Neutrophil (primary cell): Measurements from ENCODE around the gene CTSA.

Experiments
- H3K27ac ChIP-seq: fragments of 200-600 bp; sonication (generic); 2 replicates; pipeline ENCODE4 v1.5.1; 2016; ENCODE audit warnings: mild to moderate bottlenecking, moderate library complexity
- H3K27me3 ChIP-seq: fragments of 200-600 bp; sonication (generic); 2 replicates; pipeline ENCODE4 v1.6.0; 2016; ENCODE audit warnings: mild to moderate bottlenecking
- H3K36me3 ChIP-seq: fragments of 200-600 bp; sonication (generic); 2 replicates; pipeline ENCODE4 v1.5.1; 2017
- H3K4me1 ChIP-seq, 2 experiments: fragments of 200-600 bp in 1 of 2; sonication (generic) in 1 of 2; 1 replicate in 1 of 2; 2 replicates in 1 of 2; pipeline versions ENCODE4 v1.5.1 to v1.6.1; 2013 to 2016; ENCODE audit warnings: low read depth in 1 of 2, low read length in 1 of 2, mild to moderate bottlenecking in 1 of 2, moderate library complexity in 1 of 2; ENCODE audit not compliant: control insufficient read depth in 1 of 2, insufficient read depth in 1 of 2
- H3K4me3 ChIP-seq, 2 experiments: fragments of 200-600 bp in 1 of 2; sonication (generic) in 1 of 2; 1 replicate in 1 of 2; 2 replicates in 1 of 2; pipeline ENCODE4 v1.5.1; 2013 to 2016; ENCODE audit warnings: low read depth in 1 of 2, low read length in 1 of 2, mild to moderate bottlenecking in 1 of 2, moderate library complexity in 1 of 2
- H3K9me3 ChIP-seq: fragments of 200-600 bp; sonication (generic); 2 replicates; pipeline ENCODE4 v1.5.1; 2016
- CTCF ChIP-seq: fragments of 200-600 bp; sonication (generic); IDR thresholded peaks from 2 replicates; pipeline ENCODE4 v1.5.1; 2016; ENCODE audit warnings: antibody characterized with exemption

Gene CTSA

GRCh38 chr20:45911486-45912343 is 20.6 kb downstream of the CTSA start, which contains the start of gene PLTP:
TSS of gene PLTP (minus strand) at chr20:45912155. CDS start at chr20:45911452, 703 bp downstream.
- Histone ChIP-seq H3K4me3 (peak within 1 kb of the TSS; percentile 65 to 67), H3K27ac (peak within 1 kb of the TSS; percentile 57), H3K9me3 (no peaks in the 10 kb centered on the region), H3K4me1 (peaks cover 36 to 44% of the 10 kb centered on the region in 2 experiments), H3K36me3 (no peaks in the 10 kb centered on the region), H3K27me3 (peaks cover 21% of the 10 kb centered on the region)
- TF ChIP-seq CTCF, result no peak

- H3K9me3 ChIP-seq, result no peaks in the 10 kb centered on the region
- H3K27ac ChIP-seq, result no peak overlapping the region
- TF ChIP-seq CTCF, result no peak
- peaks cover 21% of the 10 kb centered on the region for H3K27me3 ChIP-seq
- H3K4me1 ChIP-seq, result peaks cover 36 to 44% of the 10 kb centered on the region in 2 experiments
- no peaks in the 10 kb centered on the region for H3K36me3 ChIP-seq
- peak overlapping the region in 1 of 2 experiments; percentile 67 for H3K4me3 ChIP-seq
Observed at GRCh38 chr20:45912344-45912682, 21.2 kb downstream of the CTSA start.

- Histone ChIP-seq H3K36me3 (no peaks in the 10 kb centered on the region), H3K27ac (no peak overlapping the region), H3K4me1 (peaks cover 36 to 44% of the 10 kb centered on the region in 2 experiments), H3K9me3 (no peaks in the 10 kb centered on the region), H3K27me3 (peaks cover 21% of the 10 kb centered on the region), H3K4me3 (no peak overlapping the region)
- TF ChIP-seq CTCF, result no peak
Observed at GRCh38 chr20:45913116-45913515, 22.0 kb downstream of the CTSA start.

- Histone ChIP-seq H3K9me3 (no peaks in the 10 kb centered on the region), H3K4me1 (peaks cover 17 to 18% of the 10 kb centered on the region in 2 experiments), H3K27ac (no peak overlapping the region), H3K27me3 (peaks cover 4% of the 10 kb centered on the region), H3K4me3 (no peak overlapping the region), H3K36me3 (no peaks in the 10 kb centered on the region)
- no peak for TF ChIP-seq CTCF
Observed at GRCh38 chr20:45917790-45918141, 26.6 kb downstream of the CTSA start.

- Histone ChIP-seq H3K27me3 (no peaks in the 10 kb centered on the region), H3K4me1 (peaks cover 17 to 18% of the 10 kb centered on the region in 2 experiments), H3K27ac (no peak overlapping the region), H3K36me3 (no peaks in the 10 kb centered on the region), H3K9me3 (no peaks in the 10 kb centered on the region), H3K4me3 (no peak overlapping the region)
- no peak for TF ChIP-seq CTCF
Observed at GRCh38 chr20:45918182-45918737, 27.1 kb downstream of the CTSA start.
